ENCODE results near the gene BMP2K.
"Not testable (repeated sequence)": the region's sequence is repeated elsewhere in the genome, so short reads cannot be mapped to it uniquely, and the experiment has no call there.

The BMP2K gene

DNA sequence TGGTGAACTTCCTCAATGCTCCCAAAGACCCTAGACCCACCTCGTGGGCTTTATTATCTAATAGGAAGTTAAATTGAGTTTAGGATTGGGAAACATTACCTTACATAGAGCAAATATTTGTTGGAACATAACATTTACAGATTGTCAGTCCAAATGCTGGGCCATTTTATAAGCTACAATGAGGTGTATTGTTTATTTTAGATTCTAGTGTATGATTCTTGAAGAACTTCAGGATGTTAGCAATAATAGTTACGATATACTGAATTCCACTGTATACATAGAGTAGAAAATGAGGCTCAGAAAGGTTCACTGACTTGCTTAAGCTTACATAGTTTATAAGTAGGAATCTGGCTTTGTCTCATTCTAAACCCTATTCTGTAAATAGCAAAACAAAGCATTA is 125.7 kb downstream of the BMP2K start:
- TF ChIP-seq, protein P1, sequence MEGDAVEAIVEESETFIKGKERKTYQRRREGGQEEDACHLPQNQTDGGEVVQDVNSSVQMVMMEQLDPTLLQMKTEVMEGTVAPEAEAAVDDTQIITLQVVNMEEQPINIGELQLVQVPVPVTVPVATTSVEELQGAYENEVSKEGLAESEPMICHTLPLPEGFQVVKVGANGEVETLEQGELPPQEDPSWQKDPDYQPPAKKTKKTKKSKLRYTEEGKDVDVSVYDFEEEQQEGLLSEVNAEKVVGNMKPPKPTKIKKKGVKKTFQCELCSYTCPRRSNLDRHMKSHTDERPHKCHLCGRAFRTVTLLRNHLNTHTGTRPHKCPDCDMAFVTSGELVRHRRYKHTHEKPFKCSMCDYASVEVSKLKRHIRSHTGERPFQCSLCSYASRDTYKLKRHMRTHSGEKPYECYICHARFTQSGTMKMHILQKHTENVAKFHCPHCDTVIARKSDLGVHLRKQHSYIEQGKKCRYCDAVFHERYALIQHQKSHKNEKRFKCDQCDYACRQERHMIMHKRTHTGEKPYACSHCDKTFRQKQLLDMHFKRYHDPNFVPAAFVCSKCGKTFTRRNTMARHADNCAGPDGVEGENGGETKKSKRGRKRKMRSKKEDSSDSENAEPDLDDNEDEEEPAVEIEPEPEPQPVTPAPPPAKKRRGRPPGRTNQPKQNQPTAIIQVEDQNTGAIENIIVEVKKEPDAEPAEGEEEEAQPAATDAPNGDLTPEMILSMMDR (conservative IDR thresholded peaks at IDR 0.05; ENCODE audit: low read depth, low read length) = no peak
- no peak for DNase-seq (ENCODE audit: low read depth)
- no peak overlapping the region for H3K4me3 ChIP-seq (ENCODE audit: low read depth, low read length)

- H3K4me3 ChIP-seq (ENCODE audit: low read depth, low read length) = no peak overlapping the region
- no peak for DNase-seq (ENCODE audit: low read depth)
- TF ChIP-seq, protein P1 (conservative IDR thresholded peaks at IDR 0.05; ENCODE audit: low read depth, low read length) = no peak
Observed at GRCh38 chr4:78902298-78902697, 126.1 kb downstream of the BMP2K start.

DNA sequence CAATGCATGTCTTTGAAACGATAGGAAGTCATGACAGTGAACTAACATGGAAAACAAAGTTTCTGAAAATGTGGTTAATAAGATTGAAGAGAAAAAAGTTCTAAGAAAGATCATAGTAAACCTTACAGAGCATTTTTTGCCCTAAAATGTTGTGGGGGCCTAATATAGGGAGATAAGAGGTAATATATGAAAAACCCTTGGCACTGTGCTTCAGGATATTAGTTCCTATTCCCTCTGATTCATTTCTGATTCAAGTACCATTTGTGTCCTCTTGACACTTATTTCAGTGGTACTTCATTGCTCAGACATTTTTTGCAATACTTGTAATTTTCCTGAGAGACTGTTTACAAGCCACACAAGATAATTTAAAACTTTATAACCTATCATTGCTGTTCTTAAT is 128.0 kb downstream of the BMP2K start:
- DNase-seq (ENCODE audit: low read depth) = no peak
- TF ChIP-seq, protein P1 (conservative IDR thresholded peaks at IDR 0.05; ENCODE audit: low read depth, low read length) = no peak
- no peak overlapping the region for H3K4me3 ChIP-seq (ENCODE audit: low read depth, low read length)

GRCh38 chr4:78907638-78908037 is 131.5 kb downstream of the BMP2K start:
- DNase-seq (ENCODE audit: low read depth) = no peak
- H3K4me3 ChIP-seq (ENCODE audit: low read depth, low read length) = no peak overlapping the region
- TF ChIP-seq, protein P1 (conservative IDR thresholded peaks at IDR 0.05; ENCODE audit: low read depth, low read length) = no peak

GRCh38 chr4:78908974-78909373 is 132.8 kb downstream of the BMP2K start:
- not testable (repeated sequence) for H3K4me3 ChIP-seq (ENCODE audit: low read depth, low read length); DNase-seq (ENCODE audit: low read depth)

- no peak overlapping the region for H3K4me3 ChIP-seq (ENCODE audit: low read depth, low read length)
- TF ChIP-seq, protein P1 (conservative IDR thresholded peaks at IDR 0.05; ENCODE audit: low read depth, low read length) = no peak
Observed at GRCh38 chr4:78910612-78911011, 134.5 kb downstream of the BMP2K start.

GRCh38 chr4:78922207-78922606 is 146.1 kb downstream of the BMP2K start:
- no peak overlapping the region for H3K4me3 ChIP-seq (ENCODE audit: low read depth, low read length)
- TF ChIP-seq, protein P1 (conservative IDR thresholded peaks at IDR 0.05; ENCODE audit: low read depth, low read length) = no peak
- peak; percentile 36 for DNase-seq (ENCODE audit: low read depth)

More at GRCh38 chr4:78910612-78911011, 134.5 kb downstream of the BMP2K start:
- DNase-seq (ENCODE audit: low read depth) = no peak

Data from choroid plexus epithelial cell (primary cell).